CD4-positive, CD25-positive, alpha-beta regulatory T cell (primary cell): ENCODE data around the gene FIBCD1. TPM values are rescaled to one million over a fixed set of nuclear protein-coding genes. Genes with fewer than 3 reads are reported as not detected.
A peak's percentile ranks its signal among the peaks of the same experiment; 100 is the strongest.

ENCODE experiments used
- ATAC-seq, 2 donors: fragments of 150-1000 bp; cut with Tn5 transposase; one replicate each; pipeline ENCODE4 v1.10.0; 2021; ENCODE audit warnings: low read depth in 2 of 2, moderate number of reproducible peaks in 2 of 2, moderate library complexity in 1 of 2
- DNase-seq, 3 donors: peaks; one replicate each; pipeline versions ENCODE4 v3.0.0 to v3.0.0-alpha.2; 2012 to 2022; ENCODE audit warnings: mixed read lengths in 1 of 3
- H3K27ac ChIP-seq: one replicate; pipeline ENCODE4 v1.7.0; 2013; ENCODE audit warnings: mild to moderate bottlenecking, low read length; ENCODE audit not compliant: insufficient read depth, poor library complexity, severe bottlenecking
- H3K27me3 ChIP-seq: one replicate; pipeline ENCODE4 v1.7.0; 2013; ENCODE audit warnings: low read length; ENCODE audit not compliant: control insufficient read depth, insufficient read depth
- H3K36me3 ChIP-seq: one replicate; pipeline ENCODE4 v1.7.0; 2013; ENCODE audit warnings: mild to moderate bottlenecking, low read length, moderate library complexity; ENCODE audit not compliant: control insufficient read depth, insufficient read depth
- H3K4me1 ChIP-seq: 2 replicates; pipeline ENCODE4 v1.7.0; 2013; ENCODE audit warnings: mild to moderate bottlenecking, low read length; ENCODE audit not compliant: insufficient read depth, control insufficient read depth, poor library complexity, severe bottlenecking
- H3K4me3 ChIP-seq: one replicate; pipeline ENCODE4 v1.7.0; 2013; ENCODE audit warnings: low read depth, mild to moderate bottlenecking, low read length, moderate library complexity
- H3K9me3 ChIP-seq, 2 experiments: 1 replicate in 1 of 2; 2 replicates in 1 of 2; pipeline ENCODE4 v1.7.0; 2013; ENCODE audit warnings: low read length in 2 of 2, mild to moderate bottlenecking in 1 of 2, moderate library complexity in 1 of 2; ENCODE audit not compliant: control insufficient read depth in 2 of 2
- H3K27ac Mint-ChIP-seq, 3 donors: one replicate each; pipeline ENCODE4 v1.8.0; 2020 to 2022; ENCODE audit warnings: mild to moderate bottlenecking in 3 of 3, mixed read lengths in 3 of 3, moderate library complexity in 2 of 3
- H3K27me3 Mint-ChIP-seq: one replicate; pipeline ENCODE4 v1.8.0; 2022; ENCODE audit warnings: mild to moderate bottlenecking, mixed read lengths
- H3K36me3 Mint-ChIP-seq: one replicate; pipeline ENCODE4 v1.8.0; 2020; ENCODE audit warnings: mixed read lengths
- H3K4me1 Mint-ChIP-seq, 4 donors: one replicate each; pipeline ENCODE4 v1.8.0; 2020 to 2022; ENCODE audit warnings: mixed read lengths in 4 of 4, mild to moderate bottlenecking in 1 of 4
- H3K4me3 Mint-ChIP-seq, 4 donors: one replicate each; pipeline ENCODE4 v1.8.0; 2020 to 2022; ENCODE audit warnings: mild to moderate bottlenecking in 4 of 4, mixed read lengths in 4 of 4, moderate library complexity in 3 of 4
- H3K9me3 Mint-ChIP-seq, 7 donors: one replicate each; pipeline ENCODE4 v1.8.0; 2020 to 2022; ENCODE audit warnings: mixed read lengths in 7 of 7, mild to moderate bottlenecking in 3 of 7, moderate library complexity in 2 of 7
- polyA plus RNA-seq, 4 donors: library from polyadenylated mRNA; unstranded; fragments of 300-500 nt; fragmentation: Illumina TruSeq; gene quantifications; one replicate each; pipeline ENCODE4 v1.2.3, GENCODE V29; 2021
- total RNA-seq: library from RNA; stranded (reverse); gene quantifications from one replicate; pipeline ENCODE4 v1.2.3, GENCODE V29; 2022

The FIBCD1 gene
- total and polyA plus RNA-seq, 5 donors from 2014 or later, result not detected

DNA sequence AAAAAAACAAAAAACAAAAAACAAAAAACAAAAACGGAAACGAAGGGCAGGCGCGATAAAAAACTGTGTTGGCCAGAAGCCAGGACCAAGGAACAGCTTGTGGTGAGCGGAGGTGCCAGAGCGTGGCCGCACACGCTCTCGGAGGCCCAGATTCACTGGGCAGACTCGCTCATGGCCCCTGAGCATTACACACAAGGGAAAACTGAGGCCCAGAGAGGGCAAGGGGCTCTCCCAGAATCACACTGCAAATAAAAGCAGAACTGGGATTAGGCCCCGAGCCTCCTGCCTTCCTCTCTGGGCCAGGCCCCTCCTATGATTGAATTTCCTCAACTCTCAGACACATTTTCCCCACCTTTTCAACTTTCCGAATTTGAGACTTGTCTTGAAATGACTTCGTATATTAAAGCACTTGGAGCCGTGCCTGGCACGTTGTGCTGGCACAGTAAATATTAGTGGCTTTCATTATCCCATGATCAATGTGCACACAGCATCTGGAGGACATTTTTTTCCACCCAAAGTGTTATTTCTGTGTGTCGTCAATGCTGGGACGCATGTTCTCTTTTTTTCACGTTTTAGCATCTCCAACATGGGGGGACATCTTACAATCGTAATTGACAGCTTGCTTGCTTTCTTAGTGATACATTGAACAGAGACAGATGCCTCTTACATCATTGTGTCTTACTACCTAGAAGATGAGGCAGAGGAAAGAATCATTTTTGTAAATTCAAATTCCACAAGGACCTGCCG is 7.4 kb downstream of the FIBCD1 start:
- H3K4me1 ChIP-seq, result no peaks in the 10 kb centered on the region
- H3K36me3 ChIP-seq, result no peaks in the 10 kb centered on the region
- Mint-ChIP-seq H3K36me3 (no peaks in the 10 kb centered on the region), H3K9me3 (peaks cover 0 to 3% (median 0%) of the 10 kb centered on the region in 7 donors), H3K27me3 (peaks cover 41% of the 10 kb centered on the region), H3K4me1 (no peaks in the 10 kb centered on the region), H3K27ac (no peak overlapping the region), H3K4me3 (no peak overlapping the region)
- ATAC-seq, result no peak
- H3K9me3 ChIP-seq, result no peaks in the 10 kb centered on the region
- no peaks in the 10 kb centered on the region for H3K27me3 ChIP-seq
- H3K27ac ChIP-seq, result no peak overlapping the region
- H3K4me3 ChIP-seq, result no peak overlapping the region
- no peak for DNase-seq

DNA sequence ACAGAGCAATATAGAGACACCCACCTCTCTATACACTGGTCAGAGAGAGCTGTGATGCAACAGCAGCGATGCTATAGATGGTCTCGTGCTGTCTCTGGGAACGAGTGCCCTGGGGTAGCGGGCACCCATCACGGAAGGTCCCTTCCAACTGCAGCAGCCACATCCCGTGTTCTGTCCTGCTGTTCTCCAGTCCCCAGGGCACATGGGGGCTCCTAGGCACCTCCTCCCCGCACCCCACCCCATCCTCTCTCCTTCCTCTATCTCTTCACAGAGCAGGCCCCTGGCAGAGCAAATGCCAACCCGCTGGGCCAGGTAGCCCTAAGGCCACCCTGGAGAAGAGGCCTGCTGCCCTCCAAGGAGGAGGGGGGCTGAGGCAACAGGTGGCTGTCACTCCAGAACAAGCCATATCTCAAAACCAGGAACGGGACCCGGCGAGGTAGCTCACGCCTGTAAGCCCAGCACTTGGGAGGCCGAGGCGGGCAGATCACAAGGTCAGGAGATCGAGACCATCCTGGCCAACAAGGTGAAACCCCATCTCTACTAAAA is 8.2 kb downstream of the FIBCD1 start:
- DNase-seq (no peak), ATAC-seq (no peak)
- H3K27me3 ChIP-seq, result no peaks in the 10 kb centered on the region
- H3K27ac ChIP-seq, result no peak overlapping the region
- no peaks in the 10 kb centered on the region for H3K4me1 Mint-ChIP-seq
- H3K36me3 Mint-ChIP-seq, result no peaks in the 10 kb centered on the region
- no peaks in the 10 kb centered on the region for H3K4me1 ChIP-seq
- no peaks in the 10 kb centered on the region for H3K36me3 ChIP-seq
- H3K9me3 ChIP-seq, result no peaks in the 10 kb centered on the region
- peaks cover 0 to 1% (median 0%) of the 10 kb centered on the region in 7 donors for H3K9me3 Mint-ChIP-seq
- no peak overlapping the region for H3K27ac Mint-ChIP-seq
- peaks cover 35% of the 10 kb centered on the region for H3K27me3 Mint-ChIP-seq
- no peak overlapping the region for H3K4me3 Mint-ChIP-seq
- H3K4me3 ChIP-seq, result no peak overlapping the region

DNA sequence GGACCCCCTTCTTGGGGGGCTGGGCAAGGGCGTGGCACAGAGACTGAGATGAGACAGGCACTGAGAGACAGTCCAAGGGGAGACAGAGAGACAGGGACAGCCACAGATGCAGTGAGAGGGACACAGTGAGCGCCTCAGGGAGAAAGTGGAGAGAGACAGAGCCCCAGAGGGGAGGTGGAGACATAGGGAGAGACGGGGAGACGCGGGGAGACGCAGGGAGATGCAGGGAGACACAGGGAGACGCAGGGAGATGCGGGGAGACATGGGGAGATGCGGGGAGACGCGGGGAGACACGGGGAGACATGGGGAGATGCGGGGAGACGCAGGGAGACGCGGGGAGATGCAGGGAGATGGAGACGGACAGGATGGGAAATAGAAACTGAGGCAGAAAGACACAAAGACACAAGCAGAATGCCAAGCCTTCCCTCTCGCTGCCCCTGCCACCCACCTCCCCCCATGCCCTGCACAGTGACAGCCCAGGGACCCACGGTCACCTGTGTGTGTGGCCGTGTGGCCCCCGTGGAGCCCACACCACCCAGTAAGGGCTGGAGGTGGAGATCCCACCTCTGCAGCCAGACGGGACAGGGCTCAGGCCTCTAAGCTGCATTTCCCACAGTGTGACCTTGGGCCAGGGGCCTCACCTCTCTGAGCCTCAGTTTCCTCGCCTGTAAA is 8.8 kb downstream of the FIBCD1 start:
- Mint-ChIP-seq H3K4me1 (no peaks in the 10 kb centered on the region), H3K4me3 (no peak overlapping the region), H3K27ac (no peak overlapping the region), H3K27me3 (peaks cover 32% of the 10 kb centered on the region), H3K9me3 (no peaks in the 10 kb centered on the region), H3K36me3 (no peaks in the 10 kb centered on the region)
- Histone ChIP-seq H3K27ac (no peak overlapping the region), H3K36me3 (no peaks in the 10 kb centered on the region), H3K27me3 (no peaks in the 10 kb centered on the region), H3K4me1 (no peaks in the 10 kb centered on the region), H3K4me3 (no peak overlapping the region), H3K9me3 (no peaks in the 10 kb centered on the region)
- DNase-seq, result no peak
- ATAC-seq, result no peak

DNA sequence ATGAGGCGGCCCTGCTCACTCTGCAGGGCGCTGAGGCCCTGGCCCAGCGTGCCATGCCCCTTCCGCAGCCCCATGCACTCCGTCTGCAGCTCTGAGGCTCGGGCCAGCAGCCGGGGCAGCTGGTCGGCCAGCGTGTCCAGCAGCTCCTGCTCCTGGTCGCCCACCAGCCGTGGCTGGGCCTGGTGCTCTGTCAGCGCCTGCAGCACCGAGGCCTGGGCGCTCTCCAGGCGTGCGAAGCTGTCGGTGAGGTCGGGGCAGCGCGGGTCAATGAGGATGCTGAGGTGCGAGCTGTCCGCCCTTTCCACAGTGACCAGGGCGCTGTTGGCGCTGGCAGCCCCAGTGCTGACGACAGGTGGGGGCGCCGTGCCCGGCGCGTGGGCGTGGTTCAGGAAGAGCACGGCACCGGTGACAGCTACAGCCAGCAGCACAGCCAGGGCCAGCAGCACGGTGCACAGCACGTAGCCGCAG is 9.4 kb downstream of the FIBCD1 start:
- Mint-ChIP-seq H3K27me3 (peaks cover 25% of the 10 kb centered on the region), H3K4me1 (no peaks in the 10 kb centered on the region), H3K9me3 (no peaks in the 10 kb centered on the region), H3K27ac (no peak overlapping the region), H3K36me3 (no peaks in the 10 kb centered on the region), H3K4me3 (no peak overlapping the region)
- no peaks in the 10 kb centered on the region for H3K4me1 ChIP-seq
- no peaks in the 10 kb centered on the region for H3K27me3 ChIP-seq
- DNase-seq (no peak), ATAC-seq (no peak)
- H3K27ac ChIP-seq, result no peak overlapping the region
- no peaks in the 10 kb centered on the region for H3K9me3 ChIP-seq
- H3K4me3 ChIP-seq, result no peak overlapping the region
- H3K36me3 ChIP-seq, result no peaks in the 10 kb centered on the region

DNA sequence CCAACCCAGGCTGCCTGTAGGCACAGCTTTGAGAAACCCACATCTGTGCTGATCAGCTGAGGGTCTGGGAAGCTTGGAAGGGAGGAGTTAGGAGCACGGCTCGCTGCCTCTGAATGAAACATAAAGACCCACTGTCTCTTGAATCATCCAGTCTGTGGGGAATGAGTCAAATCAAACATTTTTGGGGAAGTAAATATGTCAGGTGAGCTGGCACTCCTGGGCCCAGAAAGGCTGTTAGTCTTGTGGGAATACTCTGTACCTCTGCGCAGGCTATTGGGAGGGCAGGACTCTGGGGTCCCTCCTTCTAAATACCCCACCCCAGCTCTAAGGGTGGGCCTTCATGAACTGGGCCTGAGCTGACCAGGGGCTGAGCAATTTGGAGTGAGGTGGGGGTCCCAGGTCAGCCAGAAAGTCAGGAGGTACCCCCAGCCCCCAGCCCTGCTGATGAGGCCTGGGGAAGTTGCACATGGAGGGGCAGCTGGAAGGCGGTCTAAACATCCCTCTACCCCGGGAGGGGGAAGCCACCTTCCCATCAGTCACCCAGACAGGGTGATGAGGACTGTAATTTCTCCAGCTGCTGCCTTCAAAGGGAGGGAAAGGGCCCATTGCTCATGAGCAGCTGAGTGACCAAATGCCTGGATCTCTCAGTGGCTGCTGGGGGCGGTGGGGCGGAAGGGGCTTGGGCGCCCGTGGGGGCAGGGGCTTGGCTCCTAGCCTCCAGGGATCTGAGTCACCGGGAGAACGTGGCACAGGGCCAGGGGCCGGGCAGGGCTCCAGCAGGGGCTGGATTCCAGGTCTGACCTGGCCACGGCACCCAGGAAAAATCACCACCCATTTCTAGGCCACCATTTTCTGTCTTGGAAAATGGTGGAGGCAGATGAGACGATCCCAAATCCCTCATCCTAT is 10.8 kb downstream of the FIBCD1 start:
- no peak for ATAC-seq
- no peak overlapping the region for H3K27ac Mint-ChIP-seq
- H3K9me3 Mint-ChIP-seq, result no peaks in the 10 kb centered on the region
- H3K36me3 Mint-ChIP-seq, result no peaks in the 10 kb centered on the region
- Histone ChIP-seq H3K27me3 (no peaks in the 10 kb centered on the region), H3K27ac (no peak overlapping the region), H3K4me3 (no peak overlapping the region), H3K9me3 (no peaks in the 10 kb centered on the region), H3K36me3 (no peaks in the 10 kb centered on the region), H3K4me1 (no peaks in the 10 kb centered on the region)
- H3K4me1 Mint-ChIP-seq, result no peaks in the 10 kb centered on the region
- H3K4me3 Mint-ChIP-seq, result no peak overlapping the region
- DNase-seq, result no peak
- peaks cover 19% of the 10 kb centered on the region for H3K27me3 Mint-ChIP-seq

DNA sequence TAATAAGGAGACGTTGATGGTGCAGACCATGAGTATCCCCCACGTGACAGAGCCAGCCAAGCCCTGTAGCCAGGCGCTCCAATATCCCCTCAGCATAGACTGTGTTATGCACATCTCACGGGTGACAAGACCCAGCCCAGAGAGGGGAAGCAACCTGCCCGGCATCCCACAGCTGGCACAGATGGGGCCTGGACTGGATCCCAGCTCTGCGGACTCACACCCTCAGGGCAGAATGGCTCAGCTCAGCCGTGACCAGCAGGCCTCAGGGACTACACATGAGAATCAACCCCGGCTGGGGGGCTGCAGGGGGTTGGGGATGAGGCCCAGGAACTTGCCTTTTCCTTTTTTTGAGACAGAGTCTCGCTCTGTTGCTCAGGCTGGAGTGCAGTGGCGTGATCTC is 11.7 kb downstream of the FIBCD1 start:
- Mint-ChIP-seq H3K36me3 (no peaks in the 10 kb centered on the region), H3K4me3 (no peak overlapping the region), H3K9me3 (no peaks in the 10 kb centered on the region), H3K27ac (peak overlapping the region in 1 of 3 donors; percentile 57), H3K4me1 (no peaks in the 10 kb centered on the region), H3K27me3 (peaks cover 10% of the 10 kb centered on the region)
- ATAC-seq (no peak), DNase-seq (no peak)
- Histone ChIP-seq H3K27me3 (no peaks in the 10 kb centered on the region), H3K27ac (no peak overlapping the region), H3K4me3 (no peak overlapping the region), H3K36me3 (no peaks in the 10 kb centered on the region), H3K9me3 (no peaks in the 10 kb centered on the region), H3K4me1 (no peaks in the 10 kb centered on the region)

DNA sequence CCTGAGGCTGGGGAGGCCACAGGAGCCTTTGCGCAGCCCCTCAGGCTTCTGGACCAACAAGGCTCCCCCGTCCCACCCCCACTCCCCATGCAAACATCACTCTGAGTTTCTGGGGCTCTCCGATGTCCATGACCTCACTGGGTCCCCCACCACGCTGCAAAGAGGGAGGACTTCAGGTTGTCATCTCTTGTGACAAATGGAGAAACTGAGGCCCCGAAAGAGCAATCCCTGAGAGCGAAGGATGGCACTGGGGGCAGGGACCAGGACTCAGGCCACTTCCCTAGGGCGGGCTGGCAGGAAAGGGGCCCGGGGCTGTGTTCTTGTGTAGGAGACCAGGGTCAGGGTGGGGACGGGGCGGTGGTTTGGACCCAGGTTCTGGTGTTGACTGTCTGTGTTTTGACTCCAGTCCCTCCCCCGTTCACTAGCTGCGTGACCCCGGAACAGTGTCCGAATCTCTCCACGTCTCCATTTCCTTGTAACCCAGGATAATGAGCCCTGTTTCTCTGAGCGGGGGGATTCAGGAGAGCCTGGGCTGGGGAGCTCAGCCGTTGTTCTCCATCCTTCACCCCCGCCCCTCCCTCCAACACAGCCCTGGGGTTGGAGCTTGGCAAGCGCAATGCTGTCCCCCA is 13.9 kb downstream of the FIBCD1 start:
- Histone ChIP-seq H3K36me3 (no peaks in the 10 kb centered on the region), H3K9me3 (no peaks in the 10 kb centered on the region), H3K4me1 (no peaks in the 10 kb centered on the region), H3K27me3 (no peaks in the 10 kb centered on the region), H3K27ac (no peak overlapping the region), H3K4me3 (no peak overlapping the region)
- Mint-ChIP-seq H3K9me3 (no peaks in the 10 kb centered on the region), H3K4me3 (no peak overlapping the region), H3K27me3 (no peaks in the 10 kb centered on the region), H3K36me3 (no peaks in the 10 kb centered on the region), H3K4me1 (no peaks in the 10 kb centered on the region), H3K27ac (no peak overlapping the region)
- ATAC-seq, result no peak
- DNase-seq, result no peak
